Hippocampal formation (tissue), 2 donors: Measurements from ENCODE around the gene ETFB.

Experiments used
- DNase-seq, 2 donors: peaks; one replicate each; lab custom pipeline; 2025; lab: John Stamatoyannopoulos, UW

ETFB gene

DNA sequence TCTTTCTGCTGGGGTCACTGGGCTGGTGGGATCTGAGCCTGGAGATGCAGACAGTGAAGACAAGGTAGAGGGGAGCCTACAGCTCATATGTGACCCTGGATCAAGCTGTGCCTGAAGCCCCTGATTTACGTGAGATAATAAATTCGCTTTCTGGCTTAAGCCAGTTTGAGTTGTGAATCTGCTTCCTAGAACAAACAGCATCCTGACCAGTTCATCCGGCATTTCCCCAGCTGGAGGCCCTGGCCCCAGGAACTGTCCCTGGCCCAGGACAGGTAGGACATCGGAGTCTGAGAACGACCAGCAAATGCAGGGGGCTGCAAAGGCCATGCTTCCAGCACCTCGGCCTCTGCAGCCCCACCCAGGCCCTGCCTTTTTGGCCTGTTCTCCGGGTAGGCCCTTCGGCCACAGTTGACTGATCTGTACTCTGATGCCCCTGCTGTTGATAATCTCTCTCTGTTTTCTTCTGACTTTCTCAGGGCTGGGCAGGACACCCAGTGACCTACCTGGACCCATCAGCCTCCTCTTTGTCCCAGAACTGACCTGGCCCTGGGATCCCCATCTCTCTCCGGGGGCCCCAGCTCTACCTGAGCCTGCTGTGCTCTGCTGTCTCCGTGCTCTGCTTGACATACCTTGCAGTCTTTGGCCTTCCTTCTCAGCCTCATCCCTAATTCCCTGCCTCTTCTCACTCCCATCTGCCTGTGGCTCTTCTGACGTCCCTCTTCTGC is 14.8 kb downstream of the ETFB start:
- no peak for DNase-seq

GRCh38 chr19:51347209-51347928 is 18.8 kb downstream of the ETFB start:
- no peak for DNase-seq

GRCh38 chr19:51346742-51347141 is 19.4 kb downstream of the ETFB start:
- DNase-seq, result no peak

- no peak for DNase-seq
Measured at GRCh38 chr19:51345076-51345620, 21.0 kb downstream of the ETFB start.

DNA sequence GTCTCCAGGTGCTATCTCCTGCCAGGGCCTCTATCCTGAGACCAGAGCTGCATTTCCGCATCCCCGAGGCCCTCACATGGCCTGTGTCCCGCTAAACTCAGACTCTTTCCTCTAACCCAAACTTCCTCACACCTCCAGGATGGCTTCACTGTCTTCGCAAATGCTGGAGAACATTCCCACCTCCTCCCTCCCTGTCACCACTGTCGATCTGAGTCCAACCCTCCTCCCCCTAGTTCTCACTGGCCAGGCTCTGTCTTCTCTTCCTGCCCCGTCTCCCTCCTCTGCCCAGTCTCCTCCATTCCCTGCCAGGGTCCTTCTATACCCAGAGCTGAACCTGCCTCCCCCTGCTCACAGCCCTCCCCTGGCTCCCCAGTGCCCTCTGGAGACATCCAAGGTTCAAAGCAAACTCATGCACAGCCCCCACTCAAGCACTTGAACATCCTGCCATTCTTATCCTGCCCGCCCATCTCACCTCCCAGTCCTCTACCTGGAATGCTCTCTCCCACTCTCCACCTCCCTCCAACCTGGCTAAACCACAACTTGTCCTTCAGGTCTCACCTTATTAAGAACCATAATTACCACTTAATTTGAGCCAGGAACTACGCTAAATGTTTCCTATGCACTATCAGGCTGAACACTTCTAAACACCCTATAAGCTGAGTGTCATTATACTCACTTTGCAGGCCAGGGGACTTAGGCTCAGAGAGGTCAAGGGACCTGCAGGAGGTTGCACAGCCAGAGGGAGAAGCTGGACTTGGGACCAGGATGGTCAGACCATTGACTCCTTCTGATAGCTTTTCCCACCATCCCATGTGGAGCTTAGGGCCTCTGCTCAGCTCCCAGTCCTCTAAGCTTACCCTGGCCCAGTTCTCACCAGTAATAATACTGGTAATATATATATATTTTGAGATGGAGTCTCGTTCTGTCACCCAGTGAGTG is 23.3 kb downstream of the ETFB start:
- no peak for DNase-seq

- no peak for DNase-seq
Measured at GRCh38 chr19:51341976-51342580, 24.1 kb downstream of the ETFB start, which contains the start of gene VSIG10L. Gene VSIG10L (minus strand): TSS chr19:51342139. CDS start chr19:51342124, 15 bp downstream.

GRCh38 chr19:51341066-51341465 is 25.1 kb downstream of the ETFB start:
- no peak for DNase-seq

DNA sequence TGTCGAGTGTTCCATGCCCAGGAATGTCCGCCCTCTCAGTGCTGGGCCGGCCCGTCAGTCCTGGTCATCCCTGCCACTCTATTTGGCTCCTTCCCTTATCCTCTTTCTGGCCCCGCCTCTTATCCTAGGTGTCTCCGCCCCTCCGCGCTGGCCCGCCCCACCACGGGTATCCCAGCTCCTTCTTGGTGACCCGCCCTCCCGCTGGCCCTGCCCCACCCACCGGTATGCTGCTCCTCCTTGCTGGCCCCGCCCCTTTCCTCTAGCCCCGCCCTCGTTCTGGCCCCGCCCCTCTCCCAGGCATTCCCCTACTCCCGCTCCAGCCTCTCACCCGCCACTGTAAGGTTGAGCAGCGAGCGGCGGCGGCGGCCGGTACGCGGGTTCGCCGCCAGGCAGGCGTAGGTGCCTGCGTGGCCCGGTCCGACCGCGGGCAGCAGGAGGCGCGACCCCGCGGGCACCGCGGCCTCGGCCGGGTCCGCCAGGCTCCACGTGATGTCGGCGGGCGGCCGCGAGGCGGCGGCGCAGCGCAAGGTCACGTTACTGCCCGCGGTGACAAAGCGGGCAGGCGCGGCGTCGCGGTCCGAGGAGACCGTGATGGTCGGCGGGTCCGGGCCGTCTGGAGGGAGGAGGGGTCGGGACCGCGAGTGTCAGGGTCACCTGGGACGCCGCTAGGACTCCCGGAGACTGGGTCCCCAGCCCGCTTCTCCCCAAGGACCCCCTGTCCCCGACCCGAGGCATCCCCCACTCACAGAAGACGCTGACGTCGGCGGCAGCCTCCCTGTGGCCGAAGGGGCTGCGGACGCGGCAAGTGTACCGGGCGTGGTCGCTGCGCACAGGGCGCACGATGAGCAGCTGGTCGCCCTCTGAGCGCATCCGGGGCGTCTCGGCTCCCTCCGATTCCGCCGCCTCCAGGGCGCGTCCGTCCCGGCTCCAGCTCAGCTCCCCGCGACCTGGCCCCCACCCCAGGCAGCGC is 26.2 kb downstream of the ETFB start:
- peak; percentile 88 to 94 for DNase-seq

DNA sequence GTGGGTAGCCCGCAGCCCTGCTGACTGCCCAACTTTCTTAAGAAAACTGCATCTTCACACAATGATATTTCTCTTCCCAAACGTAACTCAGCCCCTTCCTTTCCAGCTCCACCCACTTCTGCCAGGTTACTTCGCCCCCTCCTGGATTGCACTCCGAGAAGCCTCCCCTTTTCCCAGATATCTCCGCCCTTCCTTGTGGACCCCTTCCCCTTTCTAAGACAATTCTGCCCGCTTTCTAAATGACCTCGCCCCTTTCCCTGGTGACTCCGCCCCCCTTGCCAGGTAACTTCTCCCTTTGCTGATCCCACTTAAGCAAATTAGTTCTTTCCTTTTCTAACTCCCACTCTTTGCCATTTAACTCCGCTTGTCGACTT is 26.9 kb downstream of the ETFB start:
- no peak for DNase-seq

- peak; percentile 30 to 63 for DNase-seq
Measured at GRCh38 chr19:51338563-51339312, 27.4 kb downstream of the ETFB start.

GRCh38 chr19:51337861-51338562 is 28.2 kb downstream of the ETFB start:
- no peak for DNase-seq

DNA sequence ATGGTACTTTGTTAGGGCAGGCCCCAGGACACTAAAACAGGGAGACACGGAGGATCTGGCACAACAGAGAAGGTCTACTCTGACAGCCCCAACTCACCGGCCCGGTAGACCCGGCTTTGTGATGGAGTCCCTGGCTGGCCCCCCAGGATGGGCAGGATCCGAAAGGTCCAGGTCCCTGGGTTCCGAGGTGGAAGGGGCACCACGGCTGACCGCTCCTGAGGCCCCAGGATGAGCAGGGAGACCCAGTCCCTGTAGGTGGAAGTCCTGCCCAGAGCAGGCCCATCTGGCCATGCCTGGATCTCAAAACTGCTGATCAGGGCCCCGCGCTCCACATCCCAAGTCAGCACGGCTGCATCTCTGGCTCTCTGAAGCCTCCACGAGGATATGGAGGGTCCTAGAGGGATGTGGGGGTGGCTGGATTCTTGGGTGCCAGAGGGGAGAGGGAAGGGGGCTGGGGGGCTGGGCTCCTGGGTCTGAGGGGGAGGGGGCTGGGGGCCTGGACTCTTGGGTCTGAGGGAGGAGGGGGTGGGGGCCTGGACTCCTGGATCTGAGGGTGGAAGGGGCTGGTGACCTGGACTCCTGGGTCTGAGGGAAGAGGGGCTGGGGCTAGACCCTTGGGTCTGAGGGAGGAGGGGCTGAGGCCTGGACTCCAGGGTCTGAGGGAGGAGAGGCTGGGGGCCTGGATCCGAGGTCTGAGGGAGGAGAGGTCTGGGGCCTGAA is 28.9 kb downstream of the ETFB start:
- no peak for DNase-seq

- DNase-seq, result no peak
Measured at GRCh38 chr19:51333836-51334460, 32.2 kb downstream of the ETFB start.

DNA sequence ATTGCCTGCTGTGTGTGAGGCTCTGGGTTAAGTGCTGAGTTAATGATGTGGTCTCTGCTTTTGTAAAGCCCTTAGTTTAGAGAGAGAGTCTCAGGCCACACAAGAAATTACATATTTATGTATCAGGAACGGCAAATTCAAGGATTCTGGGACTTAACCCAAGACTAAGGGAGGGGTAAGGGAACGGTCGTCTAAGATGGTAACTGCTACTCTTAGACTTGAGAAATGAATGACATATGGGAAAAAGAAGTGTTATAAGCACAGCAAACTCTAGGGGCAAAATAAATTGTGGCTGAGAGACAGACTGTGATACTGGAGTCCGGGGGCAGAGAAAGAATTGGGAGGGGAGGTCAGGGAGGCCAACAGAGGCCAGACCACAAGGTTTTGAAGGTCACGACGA is 34.5 kb downstream of the ETFB start:
- DNase-seq, result no peak

- no peak for DNase-seq
Measured at GRCh38 chr19:51331193-51331592, 35.0 kb downstream of the ETFB start.

DNA sequence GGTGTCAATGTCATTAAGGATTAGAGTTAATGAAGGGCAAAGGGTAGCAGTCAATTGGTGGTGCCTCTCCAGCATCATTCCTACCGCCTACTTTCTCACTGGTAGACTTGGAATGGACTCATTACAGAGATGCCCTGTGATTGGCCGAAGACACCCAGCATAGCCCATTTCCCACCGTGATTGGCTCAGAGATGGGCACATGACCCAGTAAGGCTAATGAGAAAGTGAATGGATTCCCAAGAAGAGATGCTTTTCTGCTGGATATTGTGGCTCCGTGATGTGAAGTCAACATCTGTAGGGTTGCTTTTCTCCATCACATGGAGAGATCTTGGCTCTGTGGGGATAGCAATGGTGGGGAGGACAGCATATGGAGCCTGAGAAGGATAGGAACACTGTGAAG is 35.8 kb downstream of the ETFB start:
- no peak for DNase-seq

DNA sequence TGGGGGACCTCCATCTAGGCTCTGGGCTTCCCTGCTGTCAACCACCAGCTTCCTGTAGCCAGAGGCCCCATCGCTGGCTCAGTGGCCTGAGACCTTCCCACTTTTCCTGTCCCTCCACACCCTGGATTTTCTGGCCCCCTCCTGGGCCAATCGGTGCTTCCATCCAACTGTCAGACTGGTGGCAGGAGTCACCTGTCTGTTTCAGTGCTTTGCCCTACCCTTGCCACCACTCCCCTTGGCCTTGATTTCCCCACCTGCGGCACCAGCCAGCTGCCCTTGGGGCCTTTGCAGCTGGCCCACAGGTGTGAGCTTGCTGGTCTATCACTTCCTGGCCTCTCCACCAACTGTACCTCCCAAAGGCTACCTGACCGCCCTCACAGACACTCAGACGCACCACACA is 36.8 kb downstream of the ETFB start:
- DNase-seq, result no peak
